ENCODE measurements around the gene DCAF7. TPM values are rescaled to one million over a fixed set of nuclear protein-coding genes. Genes with fewer than 3 reads are reported as not detected.

Gene DCAF7
- total and polyA plus RNA-seq, 2 of the 4 experiments (the other 2 are of a cell fraction), result 40.9 to 52.8 TPM

GRCh38 chr17:63639125-63639524, 88.8 kb downstream of the DCAF7 start:
- H4K5ac ChIP-seq (ENCODE audit: low read depth, low read length), result no peak overlapping the region
- H3K36me3 ChIP-seq (ENCODE audit: control insufficient read depth, insufficient read depth, low read length), result peaks cover 8% of the 10 kb centered on the region
- no peak overlapping the region for H3K4me3 ChIP-seq (ENCODE audit: insufficient read depth, low read depth, low read length)
- H3K9me1 ChIP-seq (ENCODE audit: insufficient read depth, low read length), result peaks cover 15% of the 10 kb centered on the region; the same call in 1 of the 2 replicates
- no peak overlapping the region for H2AK5ac ChIP-seq (ENCODE audit: low read depth, low read length)
- no peak overlapping the region for H4K91ac ChIP-seq (ENCODE audit: insufficient read depth, low read depth, low read length)
- CTCF ChIA-PET, result no interaction called here
- H4K20me1 ChIP-seq (ENCODE audit: insufficient read depth, low read length), result 0 out of 2 replicates have a peak, but pooled peaks cover 3% of the 10 kb centered on the region
- no peak overlapping the region for H3K23ac ChIP-seq (ENCODE audit: low read depth, low read length)
- in situ Hi-C loops (cut with MboI; ENCODE audit: low sequenced_read_pairs), result no loop called here
- H2BK120ac ChIP-seq (ENCODE audit: low read depth, low read length), result no peak overlapping the region
- no peak overlapping the region for H3K14ac ChIP-seq (replicated peaks; ENCODE audit: low read depth, low read length)
- H3K79me1 ChIP-seq (ENCODE audit: low read depth in 1 of 2, low read length in 2 of 2), result peaks cover 3 to 11% of the 10 kb centered on the region in 2 experiments; a peak in 2 of 4 replicates
- intact Hi-C loops (cut with micrococcal nuclease), result no loop called here
- H2AFZ ChIP-seq (replicated peaks; ENCODE audit: low read length, poor library complexity), result no peak overlapping the region
- dilution Hi-C loops (cut with HindIII; ENCODE audit: low sequenced_read_pairs, unreplicated experiment), result no loop called here
- no peak for DNase-seq
- POLR2A ChIA-PET (ENCODE audit: unreplicated experiment), result no interaction called here
- H2AK9ac ChIP-seq (replicated peaks; ENCODE audit: low read depth, low read length, poor library complexity), result no peak overlapping the region
- H3K27ac ChIP-seq (ENCODE audit: insufficient read depth, low read length), result no peak overlapping the region
- no peak overlapping the region for H3K9ac ChIP-seq (ENCODE audit: low read depth, low read length)
- TF ChIP-seq RFX5 (IDR thresholded peaks at IDR 0.05; ENCODE audit: low read depth, low read length) (no peak), MXI1 (IDR thresholded peaks at IDR 0.05; ENCODE audit: borderline replicate concordance, low read depth, low read length) (no peak), CTCF (conservative IDR thresholded peaks at IDR 0.05; ENCODE audit: low read depth, low read length) (no peak), ELK1 (IDR thresholded peaks at IDR 0.05; ENCODE audit: borderline replicate concordance, low read depth, low read length) (no peak), FOS (IDR thresholded peaks at IDR 0.05; ENCODE audit: low read depth, low read length) (no peak), RCOR1 (IDR thresholded peaks at IDR 0.05; ENCODE audit: insufficient replicate concordance, low read length) (no peak), MAZ (IDR thresholded peaks at IDR 0.05; ENCODE audit: borderline replicate concordance, low read depth, low read length) (no peak), BHLHE40 (IDR thresholded peaks at IDR 0.05; ENCODE audit: low read depth, low read length) (no peak), POLR2A (IDR thresholded peaks at IDR 0.05; ENCODE audit: low read depth, low read length) (no peak), CEBPB (IDR thresholded peaks at IDR 0.05; ENCODE audit: low read depth, low read length) (no peak), SMC3 (IDR thresholded peaks at IDR 0.05; ENCODE audit: low read depth, low read length) (no peak), NFE2L2 (IDR thresholded peaks at IDR 0.05; ENCODE audit: low read depth, low read length) (no peak), RAD21 (IDR thresholded peaks at IDR 0.05; ENCODE audit: low read length) (no peak)
- WGBS, 2 experiments (ENCODE audit: extremely low coverage in 2 of 2, insufficient read length in 1 of 2), result 17% methylated on average over 1 of the region's 1 CpG; no CpG with 5 or more reads in 1 of the 2 experiments
- H4K8ac ChIP-seq (ENCODE audit: low read depth in 2 of 2, low read length in 2 of 2), result no peak overlapping the region
- no peak overlapping the region for H3K56ac ChIP-seq (ENCODE audit: extremely low read depth, insufficient read depth, low read length)
- no peak overlapping the region for H3K18ac ChIP-seq (ENCODE audit: low read depth, low read length)
- no peak for ATAC-seq (ENCODE audit: low read depth)
- H3K4ac ChIP-seq (ENCODE audit: low read depth, low read length), result no peak overlapping the region
- H2BK20ac ChIP-seq (ENCODE audit: low read depth, low read length), result no peak overlapping the region
- H3K27me3 ChIP-seq (ENCODE audit: control insufficient read depth, insufficient read depth, low read length), result no peaks in the 10 kb centered on the region
- no TSS peak for BruUV-seq (replicated peaks)
- H2BK5ac ChIP-seq (ENCODE audit: low read depth, low read length, poor library complexity, severe bottlenecking), result no peak overlapping the region
- H3K4me2 ChIP-seq (ENCODE audit: low read depth, low read length), result no peak overlapping the region
- H3K9me3 ChIP-seq (ENCODE audit: control insufficient read depth, insufficient read depth, low read length), result no peaks in the 10 kb centered on the region
- no peak overlapping the region for H2BK15ac ChIP-seq (ENCODE audit: low read depth, low read length)
- H3K4me1 ChIP-seq (ENCODE audit: control insufficient read depth, insufficient read depth, low read length), result peaks cover 5% of the 10 kb centered on the region

Data from IMR-90 (cell line).